Cerebellar nuclear complex (tissue), 1 donor: ENCODE measurements around the gene CRY2.
"Not testable (repeated sequence)": the region's sequence is repeated elsewhere in the genome, so short reads cannot be mapped to it uniquely, and the experiment has no call there.

ENCODE experiments used
- DNase-seq, 2 experiments: peaks; one replicate each; lab custom pipeline; 2025; lab: John Stamatoyannopoulos, UW

The CRY2 gene

DNA sequence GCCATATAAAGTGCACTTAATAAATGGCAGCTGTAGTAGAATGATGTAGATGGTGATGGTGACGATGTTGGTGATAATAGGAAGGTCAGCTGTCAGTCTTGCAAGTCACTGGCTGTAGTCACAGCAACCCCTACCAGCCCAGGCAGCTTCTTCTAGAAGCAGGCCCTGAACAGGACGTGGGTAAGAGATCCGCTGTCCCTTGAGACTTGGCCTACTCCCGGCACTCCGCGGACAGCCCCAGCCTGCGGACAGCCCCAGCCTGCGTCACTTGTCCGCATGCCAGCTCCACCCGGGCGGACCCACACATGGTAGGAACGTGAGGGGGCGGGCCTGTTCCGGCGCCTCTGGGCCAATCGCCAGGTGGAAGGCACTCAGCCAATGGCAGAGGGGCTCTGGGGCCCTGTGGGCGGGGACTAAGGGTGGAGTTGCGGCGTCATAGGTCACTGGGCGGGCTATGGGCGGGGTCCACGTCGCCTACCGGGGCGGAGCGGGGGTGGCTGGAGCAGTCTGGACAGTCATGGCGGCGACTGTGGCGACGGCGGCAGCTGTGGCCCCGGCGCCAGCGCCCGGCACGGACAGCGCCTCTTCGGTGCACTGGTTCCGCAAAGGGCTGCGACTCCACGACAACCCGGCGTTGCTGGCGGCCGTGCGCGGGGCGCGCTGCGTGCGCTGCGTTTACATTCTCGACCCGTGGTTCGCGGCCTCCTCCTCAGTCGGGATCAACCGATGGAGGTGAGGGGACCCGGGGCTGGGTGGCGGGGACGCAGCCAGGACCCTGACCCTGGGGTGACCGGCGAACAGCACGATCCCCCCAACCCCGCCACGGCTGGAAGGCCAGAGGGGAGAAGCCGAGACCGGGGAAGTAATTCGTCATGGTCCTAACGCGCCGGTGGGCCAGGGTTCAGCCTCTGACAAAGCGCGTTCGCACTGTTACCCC, at the start of gene CRY2:
CRY2 (plus strand) TSS at position 502 of the 937 bp plus-strand sequence; CDS start at position 518, 16 bp downstream.
- DNase-seq = peak; percentile 95 to 97

DNA sequence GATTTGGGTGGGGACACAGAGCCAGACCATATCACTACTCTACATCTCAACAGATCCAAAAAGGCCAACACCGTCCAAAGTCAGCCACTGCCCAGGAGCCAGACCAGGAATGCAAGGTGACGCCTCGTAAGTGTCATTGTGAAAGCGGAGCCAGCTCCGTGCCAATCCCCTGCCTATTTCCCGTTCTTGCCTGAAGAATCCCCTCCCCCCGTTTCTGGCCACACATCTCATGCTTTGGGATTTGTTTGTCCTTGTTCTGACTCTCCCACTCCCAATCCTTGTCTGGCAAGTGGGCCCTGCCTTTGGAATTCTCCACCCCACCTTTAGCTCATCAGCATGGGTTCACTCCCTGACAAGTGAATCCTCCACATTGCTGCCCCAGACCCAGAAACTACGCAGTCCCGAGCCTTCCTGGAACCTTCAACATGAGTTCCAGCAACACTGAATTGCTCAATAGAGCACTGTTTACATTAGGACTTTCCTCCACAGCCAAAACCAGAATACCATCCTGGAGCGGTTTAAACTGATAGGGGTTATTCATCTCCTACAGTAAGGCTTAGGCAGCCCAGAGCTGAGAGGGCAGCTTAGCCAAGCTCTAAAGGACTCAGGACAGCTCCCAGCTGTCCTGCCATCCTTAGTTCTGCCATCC, 48.4 kb upstream of the CRY2 start:
- no peak for DNase-seq

DNA sequence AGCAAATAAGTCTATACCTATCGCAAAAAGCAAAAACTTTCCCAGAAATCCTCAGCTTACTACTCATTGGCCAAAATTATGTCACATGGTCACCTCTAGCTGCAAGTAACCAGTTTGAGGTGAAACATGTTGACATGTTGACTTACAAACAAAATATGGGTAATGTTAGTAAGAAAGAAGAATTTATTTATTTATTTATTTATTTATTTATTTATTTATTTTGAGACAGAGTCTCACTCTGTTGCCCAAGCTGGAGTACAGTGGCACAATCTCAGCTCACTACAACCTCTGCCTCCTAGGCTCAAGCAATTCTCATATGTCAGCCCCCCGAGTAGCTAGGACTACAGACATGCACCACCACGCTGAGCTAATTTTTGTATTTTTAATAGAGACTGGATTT, 47.7 kb upstream of the CRY2 start:
- no peak for DNase-seq

DNA sequence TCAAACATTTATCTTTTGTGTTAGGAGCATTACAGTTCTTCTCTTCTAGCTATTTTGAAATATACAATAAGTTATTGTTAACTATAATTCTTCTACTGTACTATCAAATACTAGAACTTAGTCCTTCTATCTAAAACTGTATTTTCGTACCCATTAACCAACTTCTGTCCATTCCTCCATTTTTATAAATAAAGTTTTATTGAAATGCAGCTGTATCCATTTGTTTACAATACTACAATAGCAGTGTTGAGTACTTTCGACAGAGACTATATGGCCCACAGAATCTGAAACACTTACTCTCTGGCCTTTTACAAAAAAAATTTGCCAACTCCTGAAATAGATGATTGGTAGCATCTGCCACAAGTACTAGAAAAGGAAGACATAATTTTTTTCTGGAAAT, 47.0 kb upstream of the CRY2 start:
- DNase-seq = no peak

DNA sequence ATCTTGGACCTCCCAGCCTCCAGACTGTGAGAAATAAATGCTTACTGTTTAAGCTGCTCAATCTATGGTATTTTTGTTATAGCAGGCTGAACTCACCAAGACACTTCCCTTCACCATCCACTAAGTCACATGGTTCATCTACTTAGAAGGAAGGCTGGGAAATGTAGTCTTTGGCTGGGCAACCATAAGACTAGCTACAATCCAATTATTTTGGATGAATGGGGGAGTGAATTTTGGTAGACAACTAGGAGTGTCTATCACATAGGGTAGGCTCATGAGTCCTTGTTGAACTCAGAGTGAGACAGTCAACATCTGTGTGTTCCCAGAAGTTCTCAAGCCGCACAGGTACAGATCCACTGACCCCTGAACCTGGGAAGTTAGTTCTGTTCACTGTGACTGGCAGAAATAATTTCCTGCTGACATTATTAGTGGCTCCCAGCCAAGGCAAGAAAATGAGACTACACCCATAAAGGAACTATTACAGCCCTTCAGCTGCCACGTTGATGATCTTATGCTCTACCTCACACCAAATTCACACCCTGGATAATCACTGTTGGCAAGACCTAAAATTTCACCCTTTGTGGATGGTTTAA, 45.5 kb upstream of the CRY2 start:
- DNase-seq = no peak

DNA sequence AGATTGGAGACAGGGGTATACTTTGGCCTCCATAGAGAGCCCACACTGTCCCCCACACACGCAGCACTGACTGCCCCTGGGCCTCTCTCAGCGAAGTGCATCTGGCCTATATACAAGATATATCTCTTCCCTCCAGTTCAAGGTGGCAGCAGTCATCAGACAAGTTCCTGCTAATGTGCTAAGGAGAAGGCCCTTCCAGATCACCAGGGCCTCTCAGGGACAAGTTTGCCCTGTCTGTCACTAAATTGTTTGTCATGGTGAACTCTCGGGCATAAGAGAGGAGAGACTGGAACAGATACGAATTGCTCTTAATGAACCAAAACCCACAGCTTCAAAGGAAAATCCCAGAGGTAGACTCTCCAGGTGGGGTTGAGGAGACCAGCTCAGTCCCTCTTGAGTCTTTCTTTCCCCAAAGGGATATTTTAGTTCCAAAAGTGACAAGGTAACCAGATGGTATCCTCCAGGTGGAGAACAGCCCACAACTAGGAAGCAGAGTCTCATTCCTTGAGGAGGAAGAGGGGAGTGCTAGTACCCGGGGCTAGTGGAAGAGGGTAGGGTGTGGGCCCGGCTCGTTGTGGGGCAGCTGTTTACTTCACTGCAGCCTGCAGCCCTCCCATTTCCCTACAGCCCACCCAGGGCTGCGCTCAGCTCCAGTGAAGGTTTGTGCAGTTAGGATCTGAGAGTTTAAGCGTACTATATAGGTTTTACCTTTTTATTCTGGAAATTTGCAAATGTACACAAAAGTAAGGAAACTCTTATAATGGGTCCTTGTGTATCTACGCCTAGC, 44.6 kb upstream of the CRY2 start:
- no peak for DNase-seq

DNA sequence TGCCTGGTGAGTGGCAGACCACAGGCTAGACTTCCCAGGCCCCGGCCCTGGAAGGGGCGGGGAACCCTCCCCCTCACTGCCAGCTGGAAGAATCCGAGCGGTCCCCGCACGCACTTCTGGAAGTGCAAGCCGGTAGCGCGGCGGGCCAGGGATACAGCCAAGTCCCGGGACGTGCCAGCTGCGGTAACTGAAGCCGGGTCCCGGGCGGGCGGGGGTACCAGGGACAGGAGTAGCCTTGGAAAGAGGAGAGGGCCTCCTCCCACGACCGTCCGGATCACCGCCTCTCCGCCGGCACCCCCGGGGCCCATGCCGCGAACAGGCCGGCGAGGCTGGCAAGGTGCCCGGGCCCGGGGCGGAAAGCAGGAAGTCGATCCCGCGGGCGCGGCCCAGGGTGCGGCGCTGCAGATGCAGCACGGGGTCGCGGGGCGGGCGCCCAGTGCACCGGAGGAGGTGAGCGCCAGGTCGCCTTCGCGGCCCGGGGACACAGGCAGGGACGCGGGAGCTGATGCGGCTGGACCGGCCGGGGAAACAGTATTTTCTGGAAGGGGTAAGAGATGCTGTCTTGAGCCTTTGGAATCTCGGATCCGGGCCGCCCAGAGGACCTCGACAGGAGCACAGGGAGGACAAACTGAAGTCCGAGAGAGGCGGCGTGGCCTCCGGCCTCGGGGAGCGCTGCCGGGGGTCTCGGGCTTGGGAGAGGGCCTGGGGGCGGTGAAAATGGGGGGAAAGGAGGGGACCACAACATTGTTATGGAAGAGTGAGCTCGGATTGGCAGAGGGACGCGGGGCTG, 43.1 kb upstream of the CRY2 start:
- peak in 1 of 2 experiments; percentile 1 for DNase-seq

DNA sequence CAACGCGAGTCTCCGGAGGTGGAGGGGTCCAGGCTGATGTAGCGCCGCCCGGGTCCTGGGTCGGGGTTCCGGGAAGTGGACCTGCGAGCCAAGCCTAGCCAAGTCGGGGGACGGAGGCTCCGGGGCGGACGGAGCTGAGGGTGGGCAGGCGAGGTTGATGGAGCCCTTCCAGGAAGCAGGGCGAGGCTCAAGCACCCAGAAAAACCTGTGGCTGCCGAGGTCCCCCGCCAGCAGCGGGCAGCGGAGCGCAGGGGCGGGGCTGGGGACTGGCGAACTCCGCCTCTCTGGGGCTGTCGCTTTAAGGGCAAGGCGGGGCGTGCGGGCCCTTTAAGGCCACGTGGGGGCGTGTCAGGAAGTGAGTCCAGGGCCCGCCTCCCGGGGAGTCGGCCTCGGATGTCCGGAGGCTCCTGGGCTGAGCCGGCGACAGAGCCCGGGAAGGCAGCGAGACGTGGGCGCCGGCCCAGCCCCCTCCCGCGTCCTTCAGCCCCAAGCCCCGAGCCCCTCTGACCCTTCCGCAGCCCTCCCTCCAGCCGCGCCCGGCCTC, 42.4 kb upstream of the CRY2 start, which contains the start of gene SLC35C1:
SLC35C1 (plus strand) TSS at position 389 of the 544 bp plus-strand sequence. CDS start 653 bp downstream, outside the sequence.
- DNase-seq = peak; percentile 72 to 81

DNA sequence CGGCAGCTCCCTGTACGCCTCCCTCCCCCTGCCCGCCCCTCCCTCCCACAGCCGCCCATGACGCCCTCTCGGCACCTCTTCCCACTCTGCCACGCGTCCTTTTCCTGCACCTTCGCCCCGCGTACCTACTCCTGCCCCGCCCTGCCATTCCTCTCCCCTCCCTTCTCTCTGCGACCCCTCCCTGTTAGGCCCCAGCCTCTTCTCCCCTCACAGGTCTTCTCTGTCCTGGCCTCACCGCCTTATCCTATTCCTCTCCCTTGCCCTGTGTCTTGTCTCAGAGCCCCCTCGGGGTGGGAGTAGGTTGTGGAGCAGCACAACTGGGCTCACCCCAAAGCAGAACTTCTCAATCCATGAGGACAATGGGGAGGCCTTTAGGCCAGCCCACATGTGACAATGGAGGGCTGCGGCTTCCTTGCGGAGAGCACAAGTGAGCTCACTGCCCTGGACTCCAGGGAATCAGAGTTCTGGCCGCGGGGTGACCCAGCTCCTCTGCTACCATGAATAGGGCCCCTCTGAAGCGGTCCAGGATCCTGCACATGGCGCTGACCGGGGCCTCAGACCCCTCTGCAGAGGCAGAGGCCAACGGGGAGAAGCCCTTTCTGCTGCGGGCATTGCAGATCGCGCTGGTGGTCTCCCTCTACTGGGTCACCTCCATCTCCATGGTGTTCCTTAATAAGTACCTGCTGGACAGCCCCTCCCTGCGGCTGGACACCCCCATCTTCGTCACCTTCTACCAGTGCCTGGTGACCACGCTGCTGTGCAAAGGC, 41.8 kb upstream of the CRY2 start:
- no peak for DNase-seq

DNA sequence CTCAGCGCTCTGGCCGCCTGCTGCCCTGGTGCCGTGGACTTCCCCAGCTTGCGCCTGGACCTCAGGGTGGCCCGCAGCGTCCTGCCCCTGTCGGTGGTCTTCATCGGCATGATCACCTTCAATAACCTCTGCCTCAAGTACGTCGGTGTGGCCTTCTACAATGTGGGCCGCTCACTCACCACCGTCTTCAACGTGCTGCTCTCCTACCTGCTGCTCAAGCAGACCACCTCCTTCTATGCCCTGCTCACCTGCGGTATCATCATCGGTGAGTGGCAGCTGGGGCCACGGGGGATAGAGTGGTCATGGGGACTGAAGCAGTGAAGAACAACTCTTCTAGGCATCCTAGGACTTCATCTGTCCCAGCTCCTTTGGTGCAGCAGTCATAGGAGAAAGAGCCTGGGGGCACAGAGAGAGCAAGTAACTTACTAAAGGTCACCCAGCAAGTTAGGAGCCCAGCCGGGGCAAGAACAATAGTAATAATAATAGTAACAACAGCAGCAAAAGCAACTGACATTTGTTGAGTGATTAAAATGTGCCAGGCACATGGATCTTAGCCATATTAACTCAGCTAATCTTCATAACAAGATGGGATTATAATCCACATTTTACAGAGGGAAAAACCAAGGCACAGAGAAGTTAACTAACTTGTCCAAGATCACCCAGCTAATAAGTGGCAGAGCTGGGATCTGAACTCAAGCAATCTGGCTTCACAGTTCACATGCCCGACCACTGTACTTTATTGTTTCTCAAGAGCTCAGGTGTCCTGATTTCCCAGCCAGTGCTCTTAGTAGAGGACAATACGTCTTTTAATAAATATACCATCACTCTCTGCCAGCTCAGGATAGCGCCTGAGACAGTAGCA, 41.0 kb upstream of the CRY2 start:
- no peak for DNase-seq

DNA sequence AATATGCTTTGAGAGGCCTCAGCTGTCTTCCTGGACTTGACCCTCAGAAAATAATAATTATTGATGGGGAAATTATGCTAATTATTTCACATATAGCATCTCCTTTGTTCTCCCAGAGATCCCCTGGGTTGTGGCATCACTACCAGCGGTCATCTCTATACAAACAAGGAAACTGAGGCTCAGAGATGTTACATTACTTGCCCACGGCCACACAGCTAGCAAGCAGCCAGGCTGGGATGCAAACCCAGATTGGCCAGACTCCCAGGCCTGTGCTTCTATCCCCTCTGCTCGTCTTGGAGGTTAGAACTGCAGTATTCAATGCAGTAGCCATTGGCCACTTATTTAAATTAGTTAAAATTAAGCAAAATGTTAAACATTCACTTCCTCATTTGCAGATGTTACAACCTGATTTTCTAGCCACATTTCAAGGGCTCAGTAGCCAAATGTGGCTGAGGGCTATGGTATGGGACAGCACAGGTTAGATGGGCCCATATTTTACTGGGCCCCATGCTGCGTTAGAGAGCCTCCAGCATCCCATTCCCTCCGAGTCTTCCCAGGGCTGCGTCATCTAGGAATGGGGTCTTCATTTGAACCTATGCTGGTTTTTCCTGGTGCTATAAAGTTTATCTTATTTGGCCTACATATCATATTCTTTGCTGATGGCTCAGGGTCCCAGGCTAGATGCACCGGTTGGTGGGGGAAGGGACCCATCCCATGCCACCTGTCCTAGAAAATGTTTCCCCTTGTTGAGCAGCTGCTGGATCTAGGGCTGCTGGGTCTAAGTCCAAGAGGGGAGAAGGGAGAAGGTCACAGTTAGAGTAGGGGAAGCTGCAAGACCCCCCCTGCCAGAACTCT, 40.1 kb upstream of the CRY2 start:
- DNase-seq = no peak

DNA sequence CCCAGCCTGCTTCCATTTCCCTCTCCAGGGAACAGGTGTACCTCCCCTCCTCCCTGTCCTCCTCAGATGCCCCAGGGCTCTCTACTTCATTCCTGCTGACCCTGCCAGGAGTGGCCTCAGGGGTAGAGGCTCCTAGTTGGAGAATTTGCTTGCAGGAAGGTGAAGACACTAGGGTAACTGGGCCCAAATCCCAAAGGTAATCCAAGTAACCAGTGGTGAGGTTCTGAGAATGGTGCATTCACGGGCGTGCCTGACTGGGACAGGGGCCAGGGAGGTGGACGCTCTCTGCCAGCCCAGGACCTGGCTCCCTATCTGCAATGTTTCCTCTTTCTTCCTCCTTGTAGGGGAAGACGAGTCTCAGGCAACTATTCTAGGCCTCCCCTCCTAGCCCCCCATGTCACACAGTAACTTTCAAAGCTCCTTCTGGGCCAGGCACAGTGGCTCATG, 39.5 kb upstream of the CRY2 start:
- DNase-seq = no peak

DNA sequence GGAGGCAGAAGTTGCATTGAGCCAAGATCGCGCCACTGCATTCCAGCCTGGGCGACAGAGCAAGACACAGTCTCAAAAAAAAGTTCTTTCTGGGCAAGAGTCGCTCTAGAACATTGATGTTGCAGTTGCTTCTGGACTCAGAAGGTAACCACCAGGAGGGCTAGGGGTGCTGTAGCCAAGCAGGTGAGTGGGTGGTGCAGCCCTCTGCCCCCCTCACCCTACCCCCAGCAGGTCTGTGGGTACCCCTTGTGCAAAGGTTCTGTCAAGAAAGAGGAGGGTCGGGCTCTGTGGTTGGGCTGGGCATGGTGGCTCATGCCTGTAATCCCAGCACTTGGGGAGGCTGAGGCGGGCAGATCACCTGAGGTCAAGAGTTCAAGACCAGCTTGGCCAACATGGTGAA, 38.8 kb upstream of the CRY2 start:
- DNase-seq = not testable (repeated sequence)

DNA sequence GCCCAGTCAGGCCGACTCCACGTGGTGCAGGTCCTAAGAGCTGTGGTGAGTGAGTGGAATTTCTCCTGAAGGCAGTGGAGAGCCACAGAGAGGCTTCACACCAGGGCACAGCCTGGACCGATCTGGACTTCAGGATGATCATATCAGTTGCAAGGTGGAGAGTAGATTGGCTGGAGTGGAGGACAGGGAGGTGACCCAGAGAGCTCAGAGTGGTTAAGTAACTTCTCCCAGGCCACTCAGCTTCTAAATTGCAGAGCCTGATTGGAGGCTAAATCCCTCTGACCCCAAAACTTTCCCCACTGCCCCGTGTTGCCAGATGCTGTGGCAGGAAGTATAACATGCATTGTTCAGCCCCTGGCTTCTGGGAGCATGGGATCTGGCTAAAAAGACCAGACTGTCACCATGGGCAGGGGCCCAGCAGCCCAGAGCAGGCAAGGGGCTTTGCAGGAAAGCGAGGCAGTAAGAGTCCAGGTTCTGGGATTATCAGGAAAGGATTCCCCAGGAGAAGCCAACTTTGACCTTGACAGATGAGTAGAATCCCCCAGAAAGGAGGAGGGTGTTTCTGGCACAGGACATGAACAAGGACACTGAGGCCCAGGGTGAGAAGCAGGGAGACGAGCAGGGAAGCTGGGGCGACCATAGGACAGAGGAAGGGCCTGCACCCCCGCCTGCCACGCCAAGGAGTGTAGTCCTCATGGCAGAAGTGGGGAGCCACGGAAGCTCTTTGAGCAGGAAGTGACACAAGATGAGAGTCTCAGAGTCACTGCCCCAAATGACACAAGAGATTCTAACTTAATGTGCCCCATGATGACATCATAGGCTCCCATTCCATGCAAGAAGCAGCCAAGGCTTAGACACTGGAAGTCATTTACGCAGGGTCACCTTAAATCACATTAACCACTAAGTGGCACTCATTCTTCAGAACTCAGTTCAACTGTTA, 37.5 kb upstream of the CRY2 start:
- DNase-seq = no peak

DNA sequence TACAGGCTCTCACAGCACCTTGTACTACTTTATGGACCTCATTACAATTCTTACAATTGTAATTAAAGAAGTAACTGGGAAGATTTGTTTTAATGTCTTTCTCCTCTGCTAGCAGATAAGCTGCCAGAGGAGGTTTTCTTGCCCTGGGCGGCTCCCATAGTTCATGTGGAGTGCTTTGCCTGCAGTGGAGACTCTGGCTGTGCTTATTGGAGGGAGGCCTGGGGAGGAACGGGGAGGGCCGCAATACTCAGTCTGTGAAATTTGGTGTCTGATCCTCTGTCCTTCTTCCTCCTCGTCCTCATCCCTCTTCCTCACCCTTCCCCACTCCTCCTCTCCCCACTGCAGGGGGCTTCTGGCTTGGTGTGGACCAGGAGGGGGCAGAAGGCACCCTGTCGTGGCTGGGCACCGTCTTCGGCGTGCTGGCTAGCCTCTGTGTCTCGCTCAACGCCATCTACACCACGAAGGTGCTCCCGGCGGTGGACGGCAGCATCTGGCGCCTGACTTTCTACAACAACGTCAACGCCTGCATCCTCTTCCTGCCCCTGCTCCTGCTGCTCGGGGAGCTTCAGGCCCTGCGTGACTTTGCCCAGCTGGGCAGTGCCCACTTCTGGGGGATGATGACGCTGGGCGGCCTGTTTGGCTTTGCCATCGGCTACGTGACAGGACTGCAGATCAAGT, 36.7 kb upstream of the CRY2 start:
- no peak for DNase-seq

DNA sequence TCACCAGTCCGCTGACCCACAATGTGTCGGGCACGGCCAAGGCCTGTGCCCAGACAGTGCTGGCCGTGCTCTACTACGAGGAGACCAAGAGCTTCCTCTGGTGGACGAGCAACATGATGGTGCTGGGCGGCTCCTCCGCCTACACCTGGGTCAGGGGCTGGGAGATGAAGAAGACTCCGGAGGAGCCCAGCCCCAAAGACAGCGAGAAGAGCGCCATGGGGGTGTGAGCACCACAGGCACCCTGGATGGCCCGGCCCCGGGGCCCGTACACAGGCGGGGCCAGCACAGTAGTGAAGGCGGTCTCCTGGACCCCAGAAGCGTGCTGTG, 36.2 kb upstream of the CRY2 start:
- no peak for DNase-seq
